GM21529 (cell line): Measurements from ENCODE around the gene NARS2.
"Not testable (repeated sequence)": the region's sequence is repeated elsewhere in the genome, so short reads cannot be mapped to it uniquely, and the experiment has no call there.

Experiments used
- ATAC-seq: cut with Tn5 transposase; IDR thresholded peaks from one replicate; pipeline ENCODE4 v1.9.1; 2021; ENCODE audit not compliant: unreplicated experiment

The NARS2 gene, protein sequence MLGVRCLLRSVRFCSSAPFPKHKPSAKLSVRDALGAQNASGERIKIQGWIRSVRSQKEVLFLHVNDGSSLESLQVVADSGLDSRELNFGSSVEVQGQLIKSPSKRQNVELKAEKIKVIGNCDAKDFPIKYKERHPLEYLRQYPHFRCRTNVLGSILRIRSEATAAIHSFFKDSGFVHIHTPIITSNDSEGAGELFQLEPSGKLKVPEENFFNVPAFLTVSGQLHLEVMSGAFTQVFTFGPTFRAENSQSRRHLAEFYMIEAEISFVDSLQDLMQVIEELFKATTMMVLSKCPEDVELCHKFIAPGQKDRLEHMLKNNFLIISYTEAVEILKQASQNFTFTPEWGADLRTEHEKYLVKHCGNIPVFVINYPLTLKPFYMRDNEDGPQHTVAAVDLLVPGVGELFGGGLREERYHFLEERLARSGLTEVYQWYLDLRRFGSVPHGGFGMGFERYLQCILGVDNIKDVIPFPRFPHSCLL

DNA sequence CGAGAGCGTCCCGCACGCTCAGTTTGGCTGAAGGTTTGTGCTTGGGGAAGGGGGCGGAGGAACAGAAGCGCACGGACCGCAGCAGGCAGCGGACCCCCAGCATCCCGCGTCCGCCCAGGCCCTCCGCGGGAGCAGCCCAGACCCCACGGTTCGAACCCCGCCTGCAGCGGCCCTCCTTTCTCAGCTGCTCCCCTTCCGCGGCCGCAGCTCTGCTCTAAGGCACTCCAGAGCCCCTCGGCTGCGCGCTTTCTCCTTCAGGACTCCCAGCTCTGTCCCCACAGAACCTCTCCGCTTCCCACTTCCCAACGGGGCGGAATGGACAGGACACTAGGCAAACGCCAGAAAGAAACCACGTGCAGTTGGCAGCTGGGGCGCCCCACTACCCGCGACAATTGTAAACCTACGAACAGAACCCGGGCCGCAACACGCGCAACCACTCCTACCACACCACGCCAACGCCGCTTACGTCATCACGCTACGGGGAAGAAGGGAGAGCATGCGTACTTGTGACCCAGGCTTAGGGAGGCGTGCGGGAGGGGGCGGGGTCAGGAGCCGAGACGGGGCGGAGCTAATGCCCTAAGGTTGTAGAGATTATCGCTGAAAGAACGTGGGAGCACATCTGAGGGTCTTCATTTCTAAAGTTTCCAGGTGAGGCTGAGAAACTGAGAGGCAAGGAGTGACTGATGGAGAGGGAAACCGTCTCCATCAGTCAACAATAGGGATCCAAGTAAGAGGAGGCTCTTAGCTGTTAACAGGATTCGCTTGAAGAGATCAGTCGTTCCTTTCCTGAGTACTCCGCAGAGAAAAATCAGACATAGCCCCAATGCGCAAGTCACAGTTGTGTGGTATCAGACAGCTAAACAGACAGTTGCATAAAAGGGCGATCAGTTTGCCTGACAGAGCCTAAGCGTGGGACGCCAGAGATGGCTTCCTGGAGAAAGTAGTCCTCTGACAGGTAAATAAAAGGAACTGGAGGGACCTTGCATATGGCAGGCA lies at the start of gene NARS2:
Gene NARS2, minus strand, starts transcription at position 479 of the 996 bp plus-strand sequence. Its CDS starts 376 bp downstream, at position 103.
- ATAC-seq, result peak; percentile 96

DNA sequence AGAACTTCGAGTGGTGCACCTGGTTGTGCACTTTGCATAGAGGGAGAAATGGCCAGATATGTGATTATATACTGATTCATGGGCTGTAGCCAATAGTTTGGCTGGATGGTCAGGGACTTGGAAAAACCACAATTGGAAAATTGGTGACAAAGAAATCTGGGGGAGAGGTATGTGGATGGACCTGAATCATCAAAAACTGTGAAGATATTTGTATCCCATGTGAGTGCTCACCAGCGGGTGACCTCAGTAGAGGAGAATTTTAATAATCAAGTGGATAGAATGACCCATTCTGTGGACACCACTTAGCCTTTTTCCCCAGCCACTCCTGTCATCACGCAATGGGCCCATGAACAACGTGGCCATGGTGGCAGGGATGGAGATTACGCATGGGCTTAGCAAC lies 48.0 kb upstream of the NARS2 start:
- no peak for ATAC-seq

DNA sequence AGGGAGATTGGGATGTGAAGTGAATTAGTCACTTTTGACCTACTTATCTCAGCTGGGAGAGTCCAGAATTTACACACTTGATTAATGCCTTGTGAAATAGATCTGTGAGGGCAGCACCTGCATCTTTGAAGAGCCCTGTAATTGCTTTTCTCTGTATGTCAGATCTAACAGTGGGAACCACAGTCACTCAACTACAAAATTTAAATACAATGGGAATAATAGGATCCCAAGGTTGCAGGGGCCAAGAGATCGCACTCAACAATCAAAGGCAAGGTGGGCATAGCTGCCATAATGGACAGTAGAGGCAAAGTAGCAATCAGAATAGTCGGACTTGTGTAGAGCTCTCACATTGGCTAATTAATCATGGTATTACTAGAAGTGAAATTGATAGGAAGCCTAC lies 45.5 kb upstream of the NARS2 start:
- ATAC-seq, result no peak

DNA sequence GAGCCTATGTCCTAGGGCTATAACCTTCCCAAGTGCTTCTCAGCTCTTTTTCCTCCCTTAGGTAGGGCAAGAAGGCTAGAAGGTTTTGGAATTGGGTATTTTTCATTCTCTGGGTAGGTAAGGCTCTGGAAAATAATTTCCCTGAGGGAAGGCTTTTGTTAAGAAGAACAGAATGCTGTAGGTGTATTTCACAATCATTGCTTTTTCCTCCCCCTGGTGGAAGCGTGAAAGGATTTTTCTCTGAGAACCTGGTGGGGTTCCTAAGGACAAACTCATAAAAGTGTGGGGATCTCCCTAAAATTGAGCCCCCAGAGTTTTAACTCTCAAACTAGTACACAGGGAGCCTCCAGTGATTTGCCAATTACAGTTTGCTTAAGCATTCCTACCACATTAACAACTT lies 41.1 kb upstream of the NARS2 start:
- ATAC-seq, result no peak

DNA sequence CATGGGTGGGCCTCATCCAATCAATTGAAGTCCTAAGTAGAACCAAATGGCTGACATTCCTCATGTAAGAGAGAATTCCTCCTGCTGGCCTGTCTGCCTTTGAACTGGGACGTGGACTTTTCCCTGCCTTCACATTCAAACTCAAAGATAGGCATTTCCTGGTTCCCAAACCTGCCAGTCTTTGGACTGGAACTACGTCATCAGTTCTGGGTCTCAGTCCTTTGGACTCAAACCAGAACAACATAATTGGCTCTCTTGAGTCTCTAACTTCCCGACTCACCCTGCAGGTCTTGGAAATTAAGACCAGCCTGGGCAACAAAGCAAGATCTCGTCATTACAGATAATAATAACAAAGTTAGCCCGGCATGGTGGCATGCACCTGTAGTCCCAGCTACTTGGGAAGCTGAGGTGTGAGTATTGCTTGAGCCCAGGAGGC lies 38.7 kb upstream of the NARS2 start:
- ATAC-seq, result no peak

DNA sequence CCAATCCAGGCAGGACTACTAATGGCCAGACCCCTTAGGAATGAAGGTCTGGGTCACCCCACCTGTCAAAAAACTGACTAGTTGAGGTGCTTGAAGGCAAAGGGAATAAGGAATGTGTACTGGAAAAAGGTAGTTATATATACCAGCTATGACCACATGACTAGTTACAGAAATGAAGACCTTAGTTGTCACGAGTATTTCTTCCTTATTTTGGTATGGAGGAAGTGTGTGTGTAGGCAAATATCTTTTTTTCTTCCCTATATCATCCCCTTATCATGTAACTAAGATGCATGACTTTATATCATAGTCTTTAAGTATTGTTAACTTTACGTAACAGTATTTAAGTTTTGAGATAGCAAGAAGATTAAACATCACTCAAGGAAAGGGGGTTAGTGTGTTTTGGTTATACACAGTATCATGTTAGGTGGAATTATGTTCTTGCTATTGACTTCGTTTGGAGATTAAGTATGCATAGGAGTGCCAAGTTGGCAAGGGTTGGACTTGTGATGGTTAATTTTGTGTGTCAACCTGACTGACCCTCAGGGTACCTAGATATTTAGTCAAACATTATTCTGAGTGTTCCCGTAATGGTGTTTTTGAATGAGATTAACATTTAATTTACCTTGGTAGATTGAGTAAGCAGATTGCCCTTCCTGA lies 38.2 kb upstream of the NARS2 start:
- no peak for ATAC-seq

DNA sequence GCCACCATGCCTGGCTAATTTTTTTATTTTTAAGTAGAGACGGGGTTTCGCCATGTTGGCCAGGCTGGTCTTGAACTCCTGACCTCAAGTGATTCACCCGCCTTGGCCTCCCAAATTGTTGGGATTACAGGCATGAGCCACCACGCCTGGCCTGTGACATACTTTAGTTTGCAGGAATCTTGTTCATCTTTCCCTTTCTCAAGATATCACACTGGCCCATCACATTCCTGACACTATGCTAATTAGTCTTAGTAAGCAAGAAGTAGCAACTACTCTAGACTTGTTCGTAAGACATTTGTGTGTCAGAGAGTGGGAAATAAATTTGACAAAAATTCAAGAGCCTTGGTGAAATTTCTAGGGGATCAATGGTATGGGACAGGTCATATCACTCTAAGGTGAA lies 34.7 kb upstream of the NARS2 start:
- ATAC-seq, result not testable (repeated sequence)

DNA sequence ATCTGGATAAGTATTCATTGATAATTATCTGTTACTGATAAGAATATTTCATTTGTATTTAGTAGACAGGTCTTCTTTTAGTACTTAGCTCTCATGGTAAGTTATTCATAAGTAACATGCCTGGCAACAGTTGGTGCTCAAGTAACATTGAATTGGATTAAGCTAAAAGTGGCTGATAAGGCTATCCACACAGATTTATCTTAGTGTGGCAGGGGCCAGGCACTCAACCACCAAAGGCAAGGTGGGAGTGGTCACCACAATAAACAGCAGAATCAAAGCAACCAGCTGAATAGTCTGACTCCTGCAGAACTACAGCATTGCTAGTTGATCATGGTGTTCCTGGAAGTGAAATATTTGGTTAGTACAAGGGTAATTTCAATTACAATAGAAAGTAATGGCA lies 33.0 kb upstream of the NARS2 start:
- no peak for ATAC-seq

DNA sequence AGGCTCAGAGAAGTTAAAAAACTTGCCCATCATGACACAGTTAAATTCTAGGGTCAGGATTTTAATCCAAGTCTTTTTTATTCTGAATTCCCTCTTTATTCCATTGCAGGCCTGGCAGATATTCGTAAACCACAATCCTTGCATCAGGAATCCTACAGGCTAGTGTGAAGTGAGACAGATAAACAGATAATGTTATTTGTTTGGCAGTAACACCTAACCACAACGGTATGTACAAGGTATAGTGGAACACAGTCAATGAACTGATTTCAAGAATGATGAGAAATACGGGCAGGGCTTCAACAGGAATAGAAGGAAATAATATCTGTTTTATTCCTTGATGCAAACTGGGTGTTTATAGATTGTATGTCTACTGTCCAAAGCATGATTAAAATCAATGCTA lies 32.0 kb upstream of the NARS2 start:
- no peak for ATAC-seq

DNA sequence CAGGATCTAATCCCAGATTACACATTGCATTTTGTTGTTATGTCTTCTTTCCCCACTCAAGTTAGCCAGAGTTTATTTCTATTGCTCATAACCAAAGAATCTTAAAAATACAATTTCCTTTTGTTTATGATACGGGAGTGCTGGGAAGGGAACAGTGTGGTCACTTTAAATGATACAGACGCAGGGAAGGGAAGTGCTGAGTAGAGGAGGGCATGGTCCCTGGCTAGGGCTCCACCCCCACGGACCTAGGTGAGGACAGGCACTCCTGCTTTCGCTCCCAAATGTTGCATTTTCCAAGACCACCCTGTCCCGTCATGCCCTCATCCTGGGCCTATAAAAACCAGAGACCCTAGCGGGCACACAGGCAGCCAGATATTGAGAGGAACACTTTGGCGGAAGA lies 30.6 kb upstream of the NARS2 start:
- no peak for ATAC-seq

DNA sequence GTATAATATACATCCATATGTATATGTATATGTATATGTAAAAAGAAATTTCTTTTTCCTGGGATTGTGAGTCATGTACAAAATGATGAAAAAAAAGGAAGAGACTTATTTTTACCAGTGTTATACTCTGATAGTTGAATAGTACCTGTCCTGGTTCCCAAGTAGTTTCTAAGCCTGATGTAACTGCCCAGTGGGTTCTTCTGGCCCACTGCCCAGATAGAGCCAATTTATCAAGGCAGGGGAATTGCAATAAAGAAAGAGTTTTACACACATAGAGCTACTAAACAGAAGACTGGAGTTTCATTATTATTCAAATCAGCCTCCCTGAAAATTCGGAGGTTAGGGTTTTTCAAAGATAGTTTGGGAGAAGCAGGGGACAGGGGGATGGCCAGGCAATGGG lies 29.1 kb upstream of the NARS2 start:
- ATAC-seq, result no peak

DNA sequence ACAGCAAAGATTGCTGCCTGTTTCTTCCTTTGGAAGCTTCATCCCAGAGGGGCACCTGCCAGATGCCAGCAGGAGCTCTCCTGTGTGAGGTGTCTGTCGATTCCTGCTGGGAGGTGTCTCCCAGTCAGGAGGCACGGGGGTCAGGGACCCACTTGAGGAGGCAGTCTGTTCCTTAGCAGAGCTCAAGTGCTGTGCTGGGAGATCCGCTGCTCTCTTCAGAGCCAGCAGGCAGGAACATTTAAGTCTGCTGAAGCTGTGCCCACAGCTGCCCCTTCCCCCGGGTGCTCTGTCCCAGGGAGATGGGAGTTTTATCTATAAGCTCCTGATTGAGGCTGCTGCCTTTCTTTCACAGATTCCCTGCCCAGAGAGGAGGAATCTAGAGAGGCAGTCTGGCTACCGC lies 28.1 kb upstream of the NARS2 start:
- not testable (repeated sequence) for ATAC-seq

DNA sequence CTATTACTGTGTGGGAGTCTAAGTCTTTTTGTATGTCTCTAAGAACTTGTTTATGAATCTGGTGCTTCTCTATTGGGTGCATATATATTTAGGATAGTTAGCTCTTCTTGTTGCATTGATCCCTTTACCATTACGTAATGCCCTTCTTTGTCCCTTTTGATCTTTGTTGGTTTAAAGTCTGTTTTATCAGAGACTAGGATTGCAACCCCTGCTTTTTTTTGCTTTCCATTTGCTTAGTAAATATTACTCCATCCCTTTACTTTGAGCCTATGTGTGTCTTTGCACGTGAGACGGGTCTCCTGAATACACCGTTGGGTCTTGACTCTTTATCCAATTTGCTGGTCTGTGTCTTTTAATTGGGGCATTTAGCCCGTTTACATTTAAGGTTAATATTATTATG lies 26.4 kb upstream of the NARS2 start:
- ATAC-seq, result not testable (repeated sequence)

DNA sequence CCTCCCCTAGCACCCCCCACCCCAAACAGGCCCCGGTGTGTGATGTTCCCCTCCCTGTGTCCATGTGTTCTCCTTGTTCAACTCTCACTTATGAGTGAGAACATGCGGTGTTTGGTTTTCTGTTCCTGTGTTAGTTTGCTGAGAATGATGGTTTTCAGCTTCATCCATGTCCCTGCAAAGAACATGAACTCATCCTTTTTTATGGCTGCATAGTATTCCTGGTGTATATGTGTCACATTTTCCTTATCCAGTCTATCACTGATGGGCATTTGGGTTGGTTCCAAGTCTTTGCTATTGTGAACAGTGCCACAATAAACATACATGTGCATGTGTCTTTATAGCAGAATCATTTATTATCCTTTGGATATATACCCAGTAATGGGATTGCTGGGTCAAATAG lies 22.9 kb upstream of the NARS2 start:
- ATAC-seq, result not testable (repeated sequence)

DNA sequence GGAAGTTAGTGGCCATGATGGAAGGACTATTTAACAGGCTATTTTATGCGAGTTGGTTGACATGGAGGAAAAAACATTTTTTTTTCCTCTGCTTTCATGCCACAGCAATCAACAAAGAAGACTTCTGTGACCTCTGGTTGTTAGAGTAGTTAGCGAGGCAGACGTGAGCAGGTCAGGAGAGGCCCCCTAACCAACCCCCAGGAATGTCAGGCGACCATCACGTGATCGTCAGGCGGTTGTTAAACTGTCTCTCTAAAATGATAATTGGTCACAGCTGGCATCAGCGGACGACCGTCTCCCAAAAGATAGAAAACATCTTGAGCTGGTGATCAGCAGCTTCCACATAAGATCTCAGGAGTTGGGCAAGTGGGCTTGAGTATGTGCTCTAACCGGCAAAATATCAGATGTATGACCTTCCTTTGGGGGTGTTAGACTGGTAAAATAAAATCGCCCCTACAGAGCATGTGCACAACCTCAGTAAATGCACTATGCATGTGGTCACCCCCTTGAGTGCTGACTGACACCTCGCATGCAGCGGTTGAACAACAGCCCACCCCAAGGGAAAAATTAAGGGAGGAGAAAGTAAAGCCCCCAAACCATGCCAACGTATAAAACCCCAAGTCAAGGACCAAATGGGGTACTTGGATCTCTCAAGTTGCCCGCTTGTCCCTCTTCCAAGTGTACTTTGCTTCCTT lies 20.9 kb upstream of the NARS2 start:
- no peak for ATAC-seq

DNA sequence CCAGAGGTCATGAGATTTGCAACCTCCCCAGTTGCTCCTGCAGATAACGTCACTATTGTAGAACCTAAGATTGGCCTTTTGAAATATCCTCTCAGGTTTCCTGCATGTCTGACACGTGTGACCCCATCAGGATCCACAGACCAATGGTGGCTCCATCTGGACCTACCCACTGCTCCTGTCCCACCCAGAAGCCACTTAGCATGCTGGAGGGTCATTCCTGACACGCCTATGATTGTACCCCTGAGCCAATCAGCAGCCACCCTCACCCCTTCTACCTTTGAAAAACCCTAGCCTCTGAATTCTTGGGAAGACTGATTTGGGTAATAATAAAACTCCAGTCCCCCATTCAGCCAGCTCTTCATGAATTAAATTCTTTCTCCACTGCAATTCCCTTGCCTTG lies 20.1 kb upstream of the NARS2 start:
- ATAC-seq, result no peak

DNA sequence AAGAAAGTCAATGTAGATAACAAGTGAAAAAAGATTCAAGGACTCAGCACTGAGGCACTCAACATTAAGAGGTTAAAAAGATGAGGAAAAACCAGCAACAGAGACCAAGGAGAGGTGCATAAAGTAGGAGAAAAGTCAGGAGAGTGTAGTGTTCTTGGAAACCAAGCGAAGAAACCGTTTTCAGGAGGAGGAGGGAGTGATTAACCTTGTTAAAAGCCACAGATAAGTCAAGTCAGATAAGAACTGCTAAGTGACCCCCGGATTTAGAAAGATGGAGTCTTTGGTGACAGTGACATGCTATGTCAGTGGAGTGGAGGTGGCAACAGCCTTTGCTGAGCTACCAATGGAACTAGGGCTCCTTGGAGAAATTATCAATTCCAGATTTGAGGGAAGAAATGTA lies 13.9 kb upstream of the NARS2 start:
- no peak for ATAC-seq

DNA sequence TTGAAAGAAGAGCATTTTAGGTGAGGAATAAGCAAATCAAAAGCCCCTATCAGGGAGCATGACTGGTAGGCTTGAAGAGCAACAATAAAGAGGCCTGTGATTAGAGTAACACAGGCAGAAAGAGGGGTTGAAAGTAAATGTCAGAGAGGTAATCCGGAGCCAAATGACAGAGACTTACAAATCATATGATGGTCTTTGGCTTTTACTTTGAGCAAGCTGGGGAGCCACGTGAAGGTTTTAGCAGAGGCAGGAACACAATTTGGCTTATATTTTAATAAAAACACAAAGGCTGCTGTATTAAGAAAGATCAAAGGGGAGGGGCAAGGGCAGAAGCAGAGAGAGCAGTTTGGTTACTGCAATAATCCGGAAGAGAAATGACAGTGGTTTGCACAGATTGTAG lies 12.8 kb upstream of the NARS2 start:
- no peak for ATAC-seq

DNA sequence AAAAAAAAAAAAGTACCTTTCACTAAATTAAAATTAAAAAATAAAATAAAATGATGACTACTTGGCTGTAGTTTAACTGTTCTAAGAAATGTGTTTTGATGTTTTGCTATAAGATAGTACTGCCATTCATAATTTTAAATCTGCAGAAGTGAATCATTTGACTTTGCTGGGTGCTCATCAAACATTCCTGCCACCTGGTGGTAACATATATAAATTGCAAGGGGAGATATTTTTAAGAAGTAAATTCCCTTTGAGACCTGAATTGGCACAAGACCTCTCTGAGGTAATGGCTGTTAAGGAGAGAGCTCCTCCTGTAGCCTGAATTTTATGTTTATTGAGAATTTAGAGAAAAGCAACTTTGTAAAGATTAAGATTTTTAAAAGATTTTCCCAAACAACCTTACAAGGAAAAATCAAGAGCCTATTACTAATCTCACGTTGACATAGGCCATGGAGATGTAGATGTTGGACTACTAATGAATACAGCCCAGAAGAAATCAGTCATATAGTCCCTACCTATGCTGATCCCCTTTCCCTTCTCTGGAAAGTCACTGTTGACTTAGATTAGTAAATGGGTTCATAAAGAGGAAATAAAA lies 11.9 kb upstream of the NARS2 start:
- no peak for ATAC-seq

DNA sequence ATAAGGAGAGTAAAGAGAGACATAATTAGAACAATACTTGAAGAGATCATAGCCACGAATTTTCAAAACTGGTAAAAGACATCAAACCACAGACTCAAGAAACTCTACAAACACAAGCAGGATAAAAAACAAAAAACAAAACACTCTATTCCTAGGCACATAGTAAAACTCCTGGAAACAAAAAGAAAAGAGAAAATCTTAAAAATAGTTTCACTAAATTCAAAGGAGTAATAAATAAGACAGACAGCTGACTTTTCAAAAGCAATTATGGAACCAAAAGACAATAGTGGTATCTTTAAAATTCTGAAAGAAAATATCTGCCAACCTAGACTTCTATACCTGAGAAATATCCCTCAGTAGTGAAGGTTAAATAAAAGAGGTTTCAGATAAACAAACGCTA lies 9.2 kb upstream of the NARS2 start:
- no peak for ATAC-seq
